Measurements from ENCODE around the gene SLC7A10. TPM values are rescaled to one million over a fixed set of nuclear protein-coding genes. Genes with fewer than 3 reads are reported as not detected.

The SLC7A10 gene
- polyA plus RNA-seq, 1 of the 3 experiments (the other 2 are of a cell fraction): 0.02 TPM

DNA sequence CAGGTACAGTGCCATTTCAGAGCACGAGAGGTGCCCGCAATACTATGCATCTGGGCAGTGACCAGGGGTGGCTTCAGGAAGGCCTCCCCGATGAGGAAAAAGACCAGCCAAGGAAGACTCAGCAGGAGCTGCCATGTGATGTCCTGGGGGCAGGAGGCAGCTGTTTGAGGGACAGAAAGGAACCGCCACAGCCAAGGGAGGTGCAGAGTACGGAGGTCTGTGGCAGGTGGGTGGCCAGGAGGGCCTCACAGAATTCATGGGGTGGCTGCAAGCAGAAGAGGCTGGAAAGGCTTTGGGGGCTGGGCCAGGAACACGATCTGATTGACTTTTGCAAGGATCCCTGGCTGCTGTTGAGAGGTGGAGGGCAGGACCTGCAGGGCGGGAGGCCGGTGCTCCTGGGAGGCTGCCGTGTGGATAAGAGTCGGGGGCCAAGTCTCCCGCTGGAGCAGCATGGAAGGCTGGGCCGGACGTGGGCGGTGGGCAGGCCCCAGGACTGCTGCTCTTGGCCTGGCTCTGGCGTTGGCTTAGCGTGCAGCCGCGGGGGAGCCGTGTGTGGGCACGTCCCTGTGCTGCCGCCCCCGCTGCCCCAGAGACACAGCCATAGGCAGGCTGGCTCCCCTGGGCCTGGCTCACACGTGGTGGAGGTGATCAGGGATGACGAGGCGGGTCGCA is 47.6 kb upstream of the SLC7A10 start:
- Histone ChIP-seq H3K9ac (no peak overlapping the region), H3K9me3 (no peaks in the 10 kb centered on the region), H3K4me3 (ENCODE audit: low read depth in 2 of 2, low read length in 1 of 2) (no peak overlapping the region), H3K27me3 (ENCODE audit: insufficient read depth) (no peaks in the 10 kb centered on the region), H3K36me3 (replicated peaks in 1 of 2; ENCODE audit: control insufficient read depth in 1 of 2, insufficient read depth in 2 of 2, low read length in 1 of 2) (no peaks in the 10 kb centered on the region), H3F3A (replicated peaks; ENCODE audit: insufficient read depth) (no peaks in the 10 kb centered on the region), H3K4me1 (ENCODE audit: control insufficient read depth in 1 of 2, insufficient read depth in 2 of 2, low read depth in 1 of 2, low read length in 1 of 2) (no peaks in the 10 kb centered on the region; a peak in 1 of 4 replicates), H2AFZ (ENCODE audit: low read depth) (no peak overlapping the region), H3K9me2 (no peaks in the 10 kb centered on the region), H3K4me2 (no peak overlapping the region), H4K20me1 (ENCODE audit: insufficient read depth) (no peaks in the 10 kb centered on the region), H3K79me2 (ENCODE audit: insufficient read depth) (no peaks in the 10 kb centered on the region), H3K27ac (ENCODE audit: low read depth in 2 of 2, low read length in 1 of 2) (no peak overlapping the region)
- TF ChIP-seq TEAD4 (IDR thresholded peaks at IDR 0.05; ENCODE audit: borderline replicate concordance, insufficient read depth) (no peak), FOSL2 (IDR thresholded peaks at IDR 0.05; ENCODE audit: borderline replicate concordance, low read depth) (no peak), RFX5 (IDR thresholded peaks at IDR 0.05; ENCODE audit: low read length) (no peak), MAX (IDR thresholded peaks at IDR 0.05; ENCODE audit: low read depth) (no peak), TAF1 (IDR thresholded peaks at IDR 0.05; ENCODE audit: borderline replicate concordance, low read depth, low read length) (no peak), GABPA (IDR thresholded peaks at IDR 0.05; ENCODE audit: low read depth) (no peak), NFIC (IDR thresholded peaks at IDR 0.05; ENCODE audit: borderline replicate concordance) (no peak), NRF1 (IDR thresholded peaks at IDR 0.05; ENCODE audit: low read depth, low read length) (no peak), SIN3A (IDR thresholded peaks at IDR 0.05; ENCODE audit: borderline replicate concordance, low read depth, low read length) (no peak), GATA2 (CRISPR knock-in tag; IDR thresholded peaks at IDR 0.05) (no peak), MXI1 (IDR thresholded peaks at IDR 0.05; ENCODE audit: low read depth, low read length) (no peak)
- TF ChIP-seq, protein P1, sequence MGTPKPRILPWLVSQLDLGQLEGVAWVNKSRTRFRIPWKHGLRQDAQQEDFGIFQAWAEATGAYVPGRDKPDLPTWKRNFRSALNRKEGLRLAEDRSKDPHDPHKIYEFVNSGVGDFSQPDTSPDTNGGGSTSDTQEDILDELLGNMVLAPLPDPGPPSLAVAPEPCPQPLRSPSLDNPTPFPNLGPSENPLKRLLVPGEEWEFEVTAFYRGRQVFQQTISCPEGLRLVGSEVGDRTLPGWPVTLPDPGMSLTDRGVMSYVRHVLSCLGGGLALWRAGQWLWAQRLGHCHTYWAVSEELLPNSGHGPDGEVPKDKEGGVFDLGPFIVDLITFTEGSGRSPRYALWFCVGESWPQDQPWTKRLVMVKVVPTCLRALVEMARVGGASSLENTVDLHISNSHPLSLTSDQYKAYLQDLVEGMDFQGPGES (IDR thresholded peaks at IDR 0.05; ENCODE audit: low read depth, low read length): no peak
- DNase-seq: no peak
- ChIA-PET CTCF (no interaction called here), POLR2A (no interaction called here)
- WGBS (ENCODE audit: low lambda C conversion rate): 74% methylated on average over 14 of the region's 26 CpGs

DNA sequence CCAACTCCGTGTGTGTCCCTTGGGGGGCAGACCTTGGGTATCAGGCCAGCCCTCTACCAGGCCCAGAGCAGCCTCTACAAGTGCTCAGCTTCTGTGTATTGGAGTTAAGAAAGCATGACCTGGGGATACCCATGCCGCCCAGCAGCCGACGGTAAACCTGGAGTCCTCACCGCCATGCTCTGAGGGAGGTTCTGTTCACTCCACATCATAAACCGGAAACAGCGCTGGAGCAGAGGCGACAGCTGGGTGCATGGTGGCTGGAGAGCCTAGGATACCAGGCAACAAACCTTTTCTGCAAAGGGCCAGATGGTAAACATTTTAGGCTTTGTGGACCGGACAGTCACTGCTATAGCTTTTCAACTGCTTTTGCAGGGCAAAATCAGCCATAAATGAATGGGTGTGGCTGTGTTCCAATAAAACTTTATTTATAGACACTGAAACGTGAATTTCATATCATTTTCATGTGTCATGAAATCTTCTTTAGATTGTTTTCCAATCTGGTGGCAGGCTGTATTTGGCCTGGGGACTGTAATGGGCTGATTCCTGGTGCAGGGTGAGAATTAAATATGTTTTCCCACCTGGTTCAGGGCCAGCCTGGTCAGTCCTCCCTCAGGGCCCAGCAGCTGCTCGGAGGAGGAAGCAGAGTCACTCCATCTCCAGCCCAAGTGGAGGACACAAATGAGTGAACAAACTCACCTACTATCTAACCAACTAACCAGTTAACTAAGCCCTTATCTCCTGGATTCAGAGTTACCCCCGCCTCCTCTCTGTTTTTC is 45.8 kb upstream of the SLC7A10 start:
- Histone ChIP-seq H3K79me2 (ENCODE audit: insufficient read depth) (no peaks in the 10 kb centered on the region), H3K9me3 (no peaks in the 10 kb centered on the region), H3K4me2 (no peak overlapping the region), H2AFZ (ENCODE audit: low read depth) (no peak overlapping the region), H3K9ac (no peak overlapping the region), H3K27me3 (ENCODE audit: insufficient read depth) (no peaks in the 10 kb centered on the region), H3K4me3 (ENCODE audit: low read depth in 2 of 2, low read length in 1 of 2) (no peak overlapping the region), H4K20me1 (ENCODE audit: insufficient read depth) (no peaks in the 10 kb centered on the region), H3K27ac (ENCODE audit: low read depth in 2 of 2, low read length in 1 of 2) (no peak overlapping the region), H3F3A (replicated peaks; ENCODE audit: insufficient read depth) (no peaks in the 10 kb centered on the region), H3K4me1 (ENCODE audit: control insufficient read depth in 1 of 2, insufficient read depth in 2 of 2, low read depth in 1 of 2, low read length in 1 of 2) (no peaks in the 10 kb centered on the region; a peak in 1 of 4 replicates), H3K36me3 (replicated peaks in 1 of 2; ENCODE audit: control insufficient read depth in 1 of 2, insufficient read depth in 2 of 2, low read length in 1 of 2) (no peaks in the 10 kb centered on the region), H3K9me2 (no peaks in the 10 kb centered on the region)
- no peak for DNase-seq
- ChIA-PET CTCF (interaction anchor here (0.8 to 1.8 kb wide), 3 partner anchors 26 to 825 kb away, joined by 3 to 6 read pairs (median 4); no protein-coding TSS in a partner anchor), POLR2A (no interaction called here)
- WGBS (ENCODE audit: low lambda C conversion rate): 71% methylated on average over 12 of the region's 12 CpGs
- TF ChIP-seq, protein P1 (IDR thresholded peaks at IDR 0.05; ENCODE audit: low read depth, low read length): no peak
- TF ChIP-seq EP300 (IDR thresholded peaks at IDR 0.05; ENCODE audit: borderline replicate concordance in 1 of 2, low read depth in 1 of 2, low read length in 1 of 2): no peak
- no peak for TF ChIP-seq NFIC (IDR thresholded peaks at IDR 0.05; ENCODE audit: borderline replicate concordance)
- TF ChIP-seq RCOR1 (IDR thresholded peaks at IDR 0.05; ENCODE audit: low read length): no peak
- no peak for TF ChIP-seq MEF2A (IDR thresholded peaks at IDR 0.05; ENCODE audit: borderline replicate concordance, low read depth)
- no peak for TF ChIP-seq JUND (IDR thresholded peaks at IDR 0.05)
- no peak for TF ChIP-seq CHD2 (IDR thresholded peaks at IDR 0.05; ENCODE audit: low read length, partially characterized antibody)
- TF ChIP-seq RFX5 (IDR thresholded peaks at IDR 0.05; ENCODE audit: low read length): no peak
- no peak for TF ChIP-seq ELF1 (IDR thresholded peaks at IDR 0.05)
- no peak for TF ChIP-seq USF1 (IDR thresholded peaks at IDR 0.05; ENCODE audit: borderline replicate concordance, low read depth)
- no peak for TF ChIP-seq EZH2phosphoT487 (IDR thresholded peaks at IDR 0.05; ENCODE audit: borderline replicate concordance, low read depth)
- TF ChIP-seq FOXM1 (IDR thresholded peaks at IDR 0.05; ENCODE audit: low read depth): no peak
- TF ChIP-seq YY1 (IDR thresholded peaks at IDR 0.05; ENCODE audit: low read depth): no peak

Data from SK-N-SH (cell line).